ENCODE measurements around the gene ANKH.

The ANKH gene

GRCh38 chr5:14735944-14736343 lies 135.6 kb downstream of the ANKH start:
- DNase-seq (ENCODE audit: low spot score) = no peak

GRCh38 chr5:14734396-14734795 lies 137.2 kb downstream of the ANKH start:
- no peak for DNase-seq (ENCODE audit: low spot score)

- no peak for DNase-seq (ENCODE audit: low spot score)
These were observed 137.9 kb downstream of the ANKH start for GRCh38 chr5:14733661-14734060.

GRCh38 chr5:14732991-14733390 lies 138.6 kb downstream of the ANKH start:
- DNase-seq (ENCODE audit: low spot score) = no peak

GRCh38 chr5:14730881-14731280 lies 140.7 kb downstream of the ANKH start:
- no peak for DNase-seq (ENCODE audit: low spot score)

GRCh38 chr5:14730466-14730865 lies 141.1 kb downstream of the ANKH start:
- no peak for DNase-seq (ENCODE audit: low spot score)

- no peak for DNase-seq (ENCODE audit: low spot score)
These were observed 141.9 kb downstream of the ANKH start for GRCh38 chr5:14729448-14730385.

- DNase-seq (ENCODE audit: low spot score) = no peak
These were observed 143.1 kb downstream of the ANKH start for GRCh38 chr5:14728459-14728938.

GRCh38 chr5:14727928-14728458 lies 143.6 kb downstream of the ANKH start:
- no peak for DNase-seq (ENCODE audit: low spot score)

GRCh38 chr5:14727428-14727865 lies 144.1 kb downstream of the ANKH start:
- DNase-seq (ENCODE audit: low spot score) = peak; percentile 75

- DNase-seq (ENCODE audit: low spot score) = no peak
These were observed 145.3 kb downstream of the ANKH start for GRCh38 chr5:14726066-14726838.

GRCh38 chr5:14724633-14725032 lies 146.9 kb downstream of the ANKH start:
- DNase-seq (ENCODE audit: low spot score) = no peak

GRCh38 chr5:14723701-14724132 lies 147.9 kb downstream of the ANKH start:
- DNase-seq (ENCODE audit: low spot score) = peak; percentile 21

- DNase-seq (ENCODE audit: low spot score) = no peak
These were observed 148.7 kb downstream of the ANKH start for GRCh38 chr5:14722923-14723322.

GRCh38 chr5:14721990-14722656 lies 149.5 kb downstream of the ANKH start:
- no peak for DNase-seq (ENCODE audit: low spot score)

GRCh38 chr5:14720236-14720923 lies 151.2 kb downstream of the ANKH start:
- DNase-seq (ENCODE audit: low spot score) = no peak

- DNase-seq (ENCODE audit: low spot score) = no peak
These were observed 152.8 kb downstream of the ANKH start for GRCh38 chr5:14718778-14719177.

- no peak for DNase-seq (ENCODE audit: low spot score)
These were observed 154.5 kb downstream of the ANKH start for GRCh38 chr5:14716755-14717752.

GRCh38 chr5:14715481-14715880 lies 156.1 kb downstream of the ANKH start:
- DNase-seq (ENCODE audit: low spot score) = no peak

GRCh38 chr5:14714706-14715105 lies 156.9 kb downstream of the ANKH start:
- DNase-seq (ENCODE audit: low spot score) = no peak
